ENCODE results near the gene RAE1. TPM values are rescaled to one million over a fixed set of nuclear protein-coding genes. Genes with fewer than 3 reads are reported as not detected.

The RAE1 gene
- total and polyA plus RNA-seq, 2 experiments from 2014 or later, result 35.4 to 43.3 TPM

GRCh38 chr20:57310821-57311514, 40.1 kb upstream of the RAE1 start:
- DNase-seq (ENCODE audit: low spot score), result no peak
- ATAC-seq, result no peak
- Mint-ChIP-seq H3K4me1 (no peaks in the 10 kb centered on the region), H3K36me3 (ENCODE audit: low read depth) (no peaks in the 10 kb centered on the region), H3K9me3 (no peaks in the 10 kb centered on the region), H3K27ac (no peak overlapping the region), H3K4me3 (no peak overlapping the region), H3K27me3 (ENCODE audit: insufficient read depth, low read depth, poor library complexity) (no peaks in the 10 kb centered on the region)
- no peak overlapping the region for H3K27ac ChIP-seq (ENCODE audit: low read depth)
- H3K27me3 ChIP-seq (ENCODE audit: insufficient read depth), result no peaks in the 10 kb centered on the region
- H4K20me1 ChIP-seq (replicated peaks; ENCODE audit: insufficient read depth), result no peaks in the 10 kb centered on the region
- H3K79me2 ChIP-seq (replicated peaks; ENCODE audit: insufficient read depth), result no peaks in the 10 kb centered on the region
- no peaks in the 10 kb centered on the region for H3F3A ChIP-seq (replicated peaks; ENCODE audit: low read depth)
- no peak overlapping the region for H3K4me3 ChIP-seq
- no peaks in the 10 kb centered on the region for H3K36me3 ChIP-seq (ENCODE audit: insufficient read depth)
- TF ChIP-seq REST (IDR thresholded peaks at IDR 0.05; ENCODE audit: unreplicated experiment) (no peak), ZNF462 (CRISPR knock-in tag; IDR thresholded peaks at IDR 0.05) (no peak), POLR2AphosphoS5 (IDR thresholded peaks at IDR 0.05; ENCODE audit: low read depth) (no peak), ZNF114 (CRISPR knock-in tag; IDR thresholded peaks at IDR 0.05) (no peak), EZH2 (IDR thresholded peaks at IDR 0.05; ENCODE audit: low read depth, unreplicated experiment) (no peak), CREB1 (CRISPR knock-in tag; IDR thresholded peaks at IDR 0.05; ENCODE audit: low read depth) (no peak)
- no peaks in the 10 kb centered on the region for H3K4me1 ChIP-seq (ENCODE audit: insufficient read depth)
- no peak overlapping the region for H2AFZ ChIP-seq
- no peaks in the 10 kb centered on the region for H3K9me2 ChIP-seq (ENCODE audit: insufficient read depth)
- H3K4me2 ChIP-seq, result no peak overlapping the region
